SK-N-MC (cell line): ENCODE results near the gene MRO.

Experiments used
- DNase-seq: peaks from one replicate; pipeline ENCODE4 v3.0.0-alpha.2; 2011; ENCODE audit warnings: low read depth, low spot score
- H3K27ac ChIP-seq: fragments of 200-600 bp; sonication (generic); 2 replicates; pipeline ENCODE4 v1.5.1; 2016; ENCODE audit warnings: mixed run types
- H3K36me3 ChIP-seq: fragments of 200-600 bp; sonication (generic); 2 replicates; pipeline ENCODE4 v1.6.1; 2017; ENCODE audit warnings: antibody characterized with exemption, low read length, mixed read lengths; ENCODE audit not compliant: insufficient read depth
- H3K4me3 ChIP-seq: fragments of 200-600 bp; sonication (generic); 2 replicates; pipeline ENCODE4 v1.5.1; 2016
- H3K9ac ChIP-seq: fragments of 200-600 bp; sonication (generic); 2 replicates; pipeline ENCODE4 v1.8.0; 2017; ENCODE audit warnings: mixed run types, mixed read lengths; ENCODE audit not compliant: insufficient read length
- H3K9me3 ChIP-seq: fragments of 200-600 bp; sonication (generic); 2 replicates; pipeline ENCODE4 v1.6.1; 2017; ENCODE audit warnings: low read depth, mild to moderate bottlenecking, antibody characterized with exemption, low read length, moderate library complexity, mixed read lengths
- EZH2 ChIP-seq: fragments of 200-600 bp; sonication (generic); IDR thresholded peaks from one replicate; pipeline ENCODE4 v1.6.1; 2017; ENCODE audit warnings: antibody characterized with exemption
- FOXP2 ChIP-seq: optimal IDR thresholded peaks from 2 replicates; pipeline ENCODE3; 2011; ENCODE audit warnings: mild to moderate bottlenecking, moderate library complexity; ENCODE audit not compliant: insufficient read depth; ENCODE audit errors: extremely low read length, control extremely low read depth
- POLR2AphosphoS5 ChIP-seq: IDR thresholded peaks from 2 replicates; pipeline ENCODE4 v1.6.1; 2012; ENCODE audit warnings: mild to moderate bottlenecking, low read depth, low read length, borderline replicate concordance

Gene MRO

GRCh38 chr18:50807176-50807575 is 12.6 kb downstream of the MRO start:
- no peaks in the 10 kb centered on the region for H3K9me3 ChIP-seq
- H3K4me3 ChIP-seq, result no peak overlapping the region
- no peak overlapping the region for H3K9ac ChIP-seq
- H3K27ac ChIP-seq, result no peak overlapping the region
- no peak for TF ChIP-seq FOXP2
- no peak for TF ChIP-seq POLR2AphosphoS5
- TF ChIP-seq EZH2, result no peak
- no peak for DNase-seq
- H3K36me3 ChIP-seq, result no peaks in the 10 kb centered on the region

GRCh38 chr18:50806208-50806616 is 13.6 kb downstream of the MRO start:
- no peak overlapping the region for H3K4me3 ChIP-seq
- no peak for TF ChIP-seq POLR2AphosphoS5
- no peak for TF ChIP-seq EZH2
- TF ChIP-seq FOXP2, result no peak
- H3K36me3 ChIP-seq, result no peaks in the 10 kb centered on the region
- no peak overlapping the region for H3K9ac ChIP-seq
- H3K9me3 ChIP-seq, result no peaks in the 10 kb centered on the region
- H3K27ac ChIP-seq, result no peak overlapping the region
- DNase-seq, result no peak

DNA sequence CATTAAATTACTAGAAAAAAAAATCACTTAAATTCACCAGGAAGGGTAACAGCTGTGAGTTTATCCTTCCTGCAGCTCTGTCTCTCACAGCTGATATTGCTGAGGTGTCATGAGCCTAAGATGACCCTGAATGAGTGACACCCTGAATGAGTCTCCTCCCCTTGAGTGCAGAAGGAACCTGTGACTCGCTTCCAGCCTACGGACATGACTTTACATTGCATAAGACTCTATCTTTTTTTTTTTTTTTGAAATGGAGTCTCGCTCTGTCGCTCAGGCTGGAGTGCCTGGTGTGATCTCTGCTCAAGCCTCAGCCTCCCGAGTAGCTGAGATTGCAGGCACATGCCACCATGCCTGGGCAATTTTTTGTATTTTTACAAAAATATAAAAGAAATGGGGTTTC is 14.1 kb downstream of the MRO start:
- no peaks in the 10 kb centered on the region for H3K9me3 ChIP-seq
- no peaks in the 10 kb centered on the region for H3K36me3 ChIP-seq
- no peak for DNase-seq
- H3K9ac ChIP-seq, result no peak overlapping the region
- H3K4me3 ChIP-seq, result no peak overlapping the region
- no peak overlapping the region for H3K27ac ChIP-seq
- TF ChIP-seq FOXP2, result no peak
- no peak for TF ChIP-seq EZH2
- no peak for TF ChIP-seq POLR2AphosphoS5

DNA sequence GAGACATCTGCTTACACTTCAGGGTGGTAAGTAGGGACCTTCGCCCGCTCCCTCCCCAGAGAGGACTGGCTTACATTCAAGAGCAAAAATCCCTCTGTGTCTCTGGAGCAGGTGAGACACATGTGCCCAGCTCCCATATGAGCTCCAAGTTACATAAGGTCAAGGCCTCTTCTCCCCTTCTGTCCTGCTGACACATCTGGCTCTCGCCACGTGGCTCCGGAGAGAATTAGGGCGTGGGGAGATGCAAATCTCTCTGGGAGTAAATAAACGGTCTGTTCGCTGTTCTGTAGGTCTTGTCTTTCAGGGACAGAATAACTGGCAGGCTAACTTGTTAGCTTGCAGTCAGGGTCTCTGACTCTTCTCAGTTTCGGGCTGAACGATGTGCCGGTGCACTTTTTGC is 16.2 kb downstream of the MRO start:
- TF ChIP-seq EZH2, result no peak
- no peak for TF ChIP-seq FOXP2
- no peak for TF ChIP-seq POLR2AphosphoS5
- DNase-seq, result no peak
- H3K36me3 ChIP-seq, result no peaks in the 10 kb centered on the region
- H3K27ac ChIP-seq, result no peak overlapping the region
- no peak overlapping the region for H3K9ac ChIP-seq
- no peak overlapping the region for H3K4me3 ChIP-seq
- no peaks in the 10 kb centered on the region for H3K9me3 ChIP-seq

- Histone ChIP-seq H3K9ac (no peak overlapping the region), H3K27ac (no peak overlapping the region), H3K9me3 (no peaks in the 10 kb centered on the region), H3K4me3 (no peak overlapping the region), H3K36me3 (no peaks in the 10 kb centered on the region)
- TF ChIP-seq FOXP2 (no peak), EZH2 (no peak), POLR2AphosphoS5 (no peak)
- no peak for DNase-seq
These were observed 17.7 kb downstream of the MRO start for GRCh38 chr18:50802141-50802540.

GRCh38 chr18:50797142-50797541 is 22.7 kb downstream of the MRO start:
- H3K36me3 ChIP-seq, result no peaks in the 10 kb centered on the region
- no peak for DNase-seq
- H3K27ac ChIP-seq, result no peak overlapping the region
- H3K4me3 ChIP-seq, result no peak overlapping the region
- no peak for TF ChIP-seq FOXP2
- TF ChIP-seq POLR2AphosphoS5, result no peak
- TF ChIP-seq EZH2, result no peak
- no peaks in the 10 kb centered on the region for H3K9me3 ChIP-seq
- no peak overlapping the region for H3K9ac ChIP-seq

GRCh38 chr18:50796495-50796894 is 23.3 kb downstream of the MRO start:
- Histone ChIP-seq H3K4me3 (no peak overlapping the region), H3K36me3 (no peaks in the 10 kb centered on the region), H3K9me3 (no peaks in the 10 kb centered on the region), H3K27ac (no peak overlapping the region), H3K9ac (no peak overlapping the region)
- TF ChIP-seq EZH2, result no peak
- no peak for TF ChIP-seq FOXP2
- no peak for TF ChIP-seq POLR2AphosphoS5
- DNase-seq, result no peak

DNA sequence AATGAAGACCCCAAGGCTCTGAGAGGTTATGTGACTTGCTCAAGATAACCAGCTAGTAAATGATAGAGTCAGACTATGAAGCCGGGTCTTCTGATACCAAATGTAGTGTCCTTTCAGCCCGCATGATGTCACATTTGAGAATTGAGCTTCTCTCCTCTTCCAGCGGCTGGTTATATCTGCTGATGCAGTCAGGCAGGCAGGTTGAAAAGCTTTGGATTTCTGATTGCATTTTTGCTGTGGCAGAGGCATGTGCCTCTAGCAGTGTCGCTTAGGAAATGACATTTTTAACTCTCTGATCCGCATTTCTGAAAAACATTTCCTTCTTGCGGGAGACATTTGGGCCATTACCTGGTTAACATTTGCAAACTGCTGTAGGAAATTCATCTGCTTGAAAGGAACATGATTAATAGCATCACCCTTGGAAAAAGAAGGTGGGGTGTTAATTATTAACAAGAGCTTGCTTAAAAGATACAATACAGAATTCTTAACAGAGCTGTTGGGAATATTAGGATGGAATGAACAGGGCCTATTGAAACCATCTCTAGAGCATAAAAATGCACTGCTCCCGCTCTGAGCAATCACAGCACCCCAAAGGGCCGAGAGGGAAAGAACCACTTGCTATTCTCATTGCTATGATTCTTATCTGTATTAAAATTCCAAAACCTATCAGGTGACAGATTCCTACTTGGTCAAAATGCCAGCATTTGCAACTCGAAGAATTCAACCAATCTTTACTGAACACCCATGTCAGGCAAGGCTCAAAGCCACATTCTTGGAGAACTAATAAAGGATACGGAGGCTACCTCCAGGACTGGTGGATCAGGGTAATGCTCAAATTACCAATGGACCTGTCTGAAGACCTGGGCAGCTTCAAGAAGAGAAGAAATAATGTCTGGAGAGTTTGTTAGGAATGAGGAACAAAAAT is 25.9 kb downstream of the MRO start:
- TF ChIP-seq EZH2, result no peak
- no peak overlapping the region for H3K9ac ChIP-seq
- H3K9me3 ChIP-seq, result no peaks in the 10 kb centered on the region
- H3K36me3 ChIP-seq, result no peaks in the 10 kb centered on the region
- H3K27ac ChIP-seq, result no peak overlapping the region
- no peak for DNase-seq
- H3K4me3 ChIP-seq, result no peak overlapping the region

DNA sequence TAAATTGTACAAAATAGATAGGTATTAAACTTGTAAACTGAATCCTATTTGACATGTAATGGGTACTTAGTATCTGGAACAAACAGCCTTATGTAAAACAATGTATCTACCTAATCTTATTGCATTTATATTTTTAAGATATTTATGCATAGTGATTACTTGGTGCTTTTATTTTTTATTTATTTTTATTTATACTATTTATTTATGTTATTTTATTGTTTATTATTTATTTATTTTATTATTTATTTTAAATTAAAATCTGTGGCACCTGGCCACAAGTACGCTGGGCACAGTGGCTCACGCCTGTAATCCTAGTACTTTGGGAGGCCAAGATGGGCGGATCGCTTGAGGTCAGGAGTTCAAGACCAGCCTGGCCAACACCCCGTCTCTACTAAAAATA is 26.9 kb downstream of the MRO start:
- Histone ChIP-seq H3K4me3 (no peak overlapping the region), H3K9ac (no peak overlapping the region), H3K36me3 (no peaks in the 10 kb centered on the region), H3K9me3 (no peaks in the 10 kb centered on the region), H3K27ac (no peak overlapping the region)
- no peak for DNase-seq
- TF ChIP-seq FOXP2 (no peak), EZH2 (no peak), POLR2AphosphoS5 (no peak)
